Karpas-422 (cell line): ENCODE measurements around the gene NEO1. TPM values are rescaled to one million over a fixed set of nuclear protein-coding genes. Genes with fewer than 3 reads are reported as not detected.
"Not testable (repeated sequence)": the region's sequence is repeated elsewhere in the genome, so short reads cannot be mapped to it uniquely, and the experiment has no call there.

Source experiments
- DNase-seq: peaks from one replicate; pipeline ENCODE4 v3.0.0-alpha.2; 2015
- H2AFZ ChIP-seq: fragments of 200-600 bp; sonication (generic); 2 replicates; pipeline ENCODE4 v1.6.1; 2014; ENCODE audit warnings: antibody characterized with exemption, low read length, mixed read lengths
- H3K27ac ChIP-seq: fragments of 200-600 bp; sonication (generic); 2 replicates; pipeline ENCODE4 v1.5.1; 2014; ENCODE audit warnings: mild to moderate bottlenecking, low read length, moderate library complexity
- H3K27me3 ChIP-seq: fragments of 200-600 bp; sonication (generic); 2 replicates; pipeline ENCODE4 v1.6.1; 2014; ENCODE audit warnings: low read length, mixed read lengths
- H3K36me3 ChIP-seq: fragments of 200-600 bp; sonication (generic); 2 replicates; pipeline ENCODE4 v1.6.1; 2014; ENCODE audit warnings: low read length, mixed read lengths; ENCODE audit not compliant: insufficient read depth
- H3K4me1 ChIP-seq: fragments of 200-600 bp; sonication (generic); 2 replicates; pipeline ENCODE4 v1.6.1; 2014; ENCODE audit warnings: mild to moderate bottlenecking, low read length, mixed read lengths
- H3K4me2 ChIP-seq: fragments of 200-600 bp; sonication (generic); 2 replicates; pipeline ENCODE4 v1.6.1; 2014; ENCODE audit warnings: low read length, low read depth, mild to moderate bottlenecking; ENCODE audit not compliant: poor library complexity, severe bottlenecking
- H3K4me3 ChIP-seq: fragments of 200-600 bp; sonication (generic); 2 replicates; pipeline ENCODE4 v1.5.1; 2014; ENCODE audit warnings: mild to moderate bottlenecking, antibody characterized with exemption, low read length, mixed read lengths
- H3K79me2 ChIP-seq: fragments of 200-600 bp; sonication (generic); 2 replicates; pipeline ENCODE4 v1.6.1; 2014; ENCODE audit warnings: mild to moderate bottlenecking, low read length, mixed read lengths
- H3K9ac ChIP-seq: fragments of 200-600 bp; sonication (generic); 2 replicates; pipeline ENCODE4 v1.6.0; 2014; ENCODE audit warnings: low read length
- H3K9me2 ChIP-seq: fragments of 200-600 bp; sonication (generic), shearing (Covaris generic); replicated peaks from 2 replicates; pipeline ENCODE4 v1.6.0; 2014; ENCODE audit warnings: mild to moderate bottlenecking, low read length, moderate library complexity; ENCODE audit not compliant: insufficient read depth
- H3K9me3 ChIP-seq: fragments of 300-700, 200-600 bp; sonication (generic); 2 replicates; pipeline ENCODE4 v1.6.1; 2014; ENCODE audit warnings: low read length, mixed read lengths
- H4K20me1 ChIP-seq: fragments of 200-600 bp; sonication (generic); 2 replicates; pipeline ENCODE4 v1.6.1; 2014; ENCODE audit warnings: mild to moderate bottlenecking, antibody characterized with exemption, low read length, low read depth; ENCODE audit not compliant: insufficient read depth
- total RNA-seq: library from RNA; depleted of rRNA; stranded (reverse); fragments of >200 nt; shearing (Covaris generic); gene quantifications from 2 replicates; pipeline ENCODE4 v1.2.3, GENCODE V29; 2014; ENCODE audit warnings: low replicate concordance

Gene NEO1
- total RNA-seq, 1 experiment from 2014 or later, result 7.6 TPM

- Histone ChIP-seq H3K27me3 (no peaks in the 10 kb centered on the region), H3K79me2 (no peaks in the 10 kb centered on the region), H3K4me2 (no peak overlapping the region), H3K27ac (no peak overlapping the region), H3K4me1 (no peaks in the 10 kb centered on the region), H3K9ac (no peak overlapping the region), H3K9me3 (no peaks in the 10 kb centered on the region), H3K36me3 (no peaks in the 10 kb centered on the region), H3K4me3 (no peak overlapping the region), H2AFZ (no peak overlapping the region), H3K9me2 (no peaks in the 10 kb centered on the region), H4K20me1 (no peaks in the 10 kb centered on the region)
- DNase-seq, result no peak
Measured at GRCh38 chr15:73190189-73190601, 137.9 kb downstream of the NEO1 start.

GRCh38 chr15:73195166-73195565 is 142.9 kb downstream of the NEO1 start:
- Histone ChIP-seq H3K9me2 (no peaks in the 10 kb centered on the region), H2AFZ (no peak overlapping the region), H4K20me1 (no peaks in the 10 kb centered on the region), H3K79me2 (no peaks in the 10 kb centered on the region), H3K36me3 (no peaks in the 10 kb centered on the region), H3K4me2 (no peak overlapping the region), H3K27me3 (no peaks in the 10 kb centered on the region), H3K9ac (no peak overlapping the region), H3K27ac (no peak overlapping the region), H3K4me3 (no peak overlapping the region), H3K9me3 (no peaks in the 10 kb centered on the region), H3K4me1 (no peaks in the 10 kb centered on the region)
- DNase-seq, result no peak

- no peak overlapping the region for H3K9ac ChIP-seq
- no peak overlapping the region for H2AFZ ChIP-seq
Measured at GRCh38 chr15:73196113-73196512, 143.8 kb downstream of the NEO1 start.

GRCh38 chr15:73200339-73200738 is 148.1 kb downstream of the NEO1 start:
- Histone ChIP-seq H3K79me2 (no peaks in the 10 kb centered on the region), H3K9me3 (no peaks in the 10 kb centered on the region), H3K9ac (no peak overlapping the region), H3K4me3 (no peak overlapping the region), H3K4me2 (no peak overlapping the region), H2AFZ (no peak overlapping the region), H3K27ac (no peak overlapping the region), H3K36me3 (no peaks in the 10 kb centered on the region), H3K9me2 (no peaks in the 10 kb centered on the region), H3K4me1 (no peaks in the 10 kb centered on the region), H3K27me3 (no peaks in the 10 kb centered on the region), H4K20me1 (no peaks in the 10 kb centered on the region)
- no peak for DNase-seq

More at GRCh38 chr15:73196113-73196512, 143.8 kb downstream of the NEO1 start:
- H3K9me3 ChIP-seq, result no peaks in the 10 kb centered on the region
- no peaks in the 10 kb centered on the region for H3K4me1 ChIP-seq
- H3K27ac ChIP-seq, result no peak overlapping the region
- no peaks in the 10 kb centered on the region for H3K79me2 ChIP-seq
- H4K20me1 ChIP-seq, result no peaks in the 10 kb centered on the region
- no peak for DNase-seq
- no peak overlapping the region for H3K4me2 ChIP-seq
- no peak overlapping the region for H3K4me3 ChIP-seq
- H3K27me3 ChIP-seq, result no peaks in the 10 kb centered on the region
- H3K36me3 ChIP-seq, result no peaks in the 10 kb centered on the region
- no peaks in the 10 kb centered on the region for H3K9me2 ChIP-seq

GRCh38 chr15:73210630-73211029 is 158.4 kb downstream of the NEO1 start:
- Histone ChIP-seq H3K27ac (no peak overlapping the region), H2AFZ (no peak overlapping the region), H3K27me3 (no peaks in the 10 kb centered on the region)

GRCh38 chr15:73212424-73212823 is 160.2 kb downstream of the NEO1 start:
- Histone ChIP-seq H3K79me2 (no peaks in the 10 kb centered on the region), H2AFZ (no peak overlapping the region), H3K27me3 (no peaks in the 10 kb centered on the region)

More at GRCh38 chr15:73210630-73211029, 158.4 kb downstream of the NEO1 start:
- Histone ChIP-seq H3K79me2 (no peaks in the 10 kb centered on the region), H3K4me1 (no peaks in the 10 kb centered on the region), H4K20me1 (no peaks in the 10 kb centered on the region), H3K9me3 (no peaks in the 10 kb centered on the region), H3K9ac (no peak overlapping the region), H3K4me3 (no peak overlapping the region), H3K36me3 (no peaks in the 10 kb centered on the region), H3K9me2 (no peaks in the 10 kb centered on the region), H3K4me2 (no peak overlapping the region)
- no peak for DNase-seq

GRCh38 chr15:73221450-73221849 is 169.2 kb downstream of the NEO1 start:
- H3K4me2 ChIP-seq, H3K27me3 ChIP-seq, H3K4me3 ChIP-seq, H3K9me3 ChIP-seq, H3K27ac ChIP-seq, DNase-seq, H3K9me2 ChIP-seq, H3K4me1 ChIP-seq, H3K79me2 ChIP-seq, H4K20me1 ChIP-seq, H2AFZ ChIP-seq, H3K9ac ChIP-seq, H3K36me3 ChIP-seq: not testable (repeated sequence)

More at GRCh38 chr15:73212424-73212823, 160.2 kb downstream of the NEO1 start:
- no peak overlapping the region for H3K4me3 ChIP-seq
- H3K36me3 ChIP-seq, result no peaks in the 10 kb centered on the region
- no peaks in the 10 kb centered on the region for H3K9me2 ChIP-seq
- no peaks in the 10 kb centered on the region for H3K9me3 ChIP-seq
- no peak overlapping the region for H3K27ac ChIP-seq
- H4K20me1 ChIP-seq, result no peaks in the 10 kb centered on the region
- no peaks in the 10 kb centered on the region for H3K4me1 ChIP-seq
- H3K4me2 ChIP-seq, result no peak overlapping the region
- no peak overlapping the region for H3K9ac ChIP-seq
- DNase-seq, result no peak

- Histone ChIP-seq H3K4me3 (no peak overlapping the region), H2AFZ (no peak overlapping the region), H3K9me3 (no peaks in the 10 kb centered on the region), H3K27me3 (no peaks in the 10 kb centered on the region), H3K27ac (no peak overlapping the region), H3K4me1 (no peaks in the 10 kb centered on the region), H3K4me2 (no peak overlapping the region), H4K20me1 (no peaks in the 10 kb centered on the region; the same call in 1 of the 2 replicates), H3K9me2 (no peaks in the 10 kb centered on the region), H3K9ac (no peak overlapping the region), H3K36me3 (no peaks in the 10 kb centered on the region), H3K79me2 (no peaks in the 10 kb centered on the region)
- DNase-seq, result no peak
Measured at GRCh38 chr15:73225358-73226015, 173.2 kb downstream of the NEO1 start.
